Hematopoietic multipotent progenitor cell treated with erythropoietin and hydrocortisone succinate and interleukin-3 and kit ligand, for 6 days (in vitro differentiated cells): ENCODE results near the gene ALDH2.
A peak's percentile ranks its signal among the peaks of the same experiment; 100 is the strongest.
"Not testable (repeated sequence)": the region's sequence is repeated elsewhere in the genome, so short reads cannot be mapped to it uniquely, and the experiment has no call there.

Experiments
- DNase-seq: peaks from one replicate; pipeline ENCODE4 v3.0.0-alpha.2; 2015

ALDH2 gene

DNA sequence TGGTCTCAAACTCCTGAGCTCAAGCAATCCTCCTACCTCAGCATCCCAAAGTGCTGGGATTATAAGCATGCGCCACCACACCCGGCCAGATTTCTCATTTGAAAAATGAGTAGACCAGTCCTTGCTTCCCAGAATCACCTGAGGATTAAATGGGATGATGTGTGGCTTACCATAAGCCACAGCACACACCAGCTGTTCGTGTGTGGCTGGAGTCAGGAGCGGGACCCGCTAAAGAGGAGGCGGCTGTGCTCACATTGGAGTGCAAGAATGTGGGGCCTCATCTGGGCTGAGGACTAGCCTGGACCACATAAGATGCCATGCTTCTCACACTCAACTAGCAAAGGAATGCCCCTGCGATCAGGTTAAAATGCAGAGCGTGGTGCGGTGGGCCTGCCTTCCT lies 6.7 kb upstream of the ALDH2 start:
- DNase-seq, result no peak

DNA sequence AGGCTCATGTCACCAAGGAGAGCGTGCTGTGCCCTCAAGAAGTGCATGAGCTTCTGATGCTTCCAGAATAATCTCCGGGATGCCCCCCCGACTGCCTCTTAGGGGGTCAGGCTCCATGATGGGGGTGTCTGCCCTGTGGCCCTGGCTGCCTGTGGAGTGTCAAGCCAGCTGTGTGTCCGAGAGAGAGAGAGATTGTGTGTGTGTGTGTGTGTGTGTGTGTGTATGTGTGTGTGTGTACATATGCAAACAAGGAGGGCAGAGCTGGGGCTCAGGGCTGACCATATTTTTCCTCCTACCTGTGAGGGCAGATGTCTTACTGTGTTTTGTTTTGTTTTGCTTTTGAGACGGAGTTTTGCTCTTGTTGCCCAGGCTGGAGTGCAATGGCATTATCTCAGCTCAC lies 5.6 kb upstream of the ALDH2 start:
- DNase-seq, result no peak

DNA sequence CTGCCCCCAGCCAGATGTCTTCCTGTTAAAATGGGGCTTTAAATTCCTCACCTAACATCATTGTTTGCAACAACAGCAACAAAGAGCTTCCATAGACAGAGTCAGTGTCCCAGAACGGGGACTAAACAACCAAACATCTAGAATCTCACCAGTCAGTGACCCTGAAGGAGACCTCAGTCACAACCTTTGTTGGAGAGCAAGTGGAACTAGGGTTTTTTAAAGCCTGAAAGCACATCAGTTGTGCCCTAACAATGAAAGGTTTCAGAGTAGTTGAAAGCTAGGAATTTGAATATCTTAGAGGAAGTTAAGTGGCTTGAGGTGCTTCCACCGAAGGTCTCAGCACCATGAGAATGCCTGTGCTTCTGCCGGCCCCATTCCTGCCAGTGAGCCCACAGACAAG lies 5.0 kb upstream of the ALDH2 start:
- no peak for DNase-seq

DNA sequence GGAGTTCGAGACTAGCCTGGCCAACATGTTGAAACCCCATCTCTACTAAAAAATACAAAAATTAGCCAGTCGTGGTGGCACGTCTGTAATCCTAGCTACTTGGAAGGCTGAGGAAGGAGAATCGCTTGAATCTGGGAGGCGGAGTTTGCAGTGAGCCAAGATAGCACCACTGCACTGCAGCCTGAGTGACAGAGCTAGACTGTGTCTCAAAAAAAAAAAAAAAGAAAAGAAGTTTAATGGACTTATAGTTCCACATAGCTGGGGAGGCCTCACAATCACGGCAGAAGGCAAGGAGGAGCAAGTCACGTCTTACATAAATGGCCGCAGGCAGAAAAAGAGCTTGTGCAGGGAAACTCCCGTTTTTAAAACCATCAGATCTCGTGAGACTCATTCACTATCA lies 3.2 kb upstream of the ALDH2 start:
- DNase-seq, result not testable (repeated sequence)

DNA sequence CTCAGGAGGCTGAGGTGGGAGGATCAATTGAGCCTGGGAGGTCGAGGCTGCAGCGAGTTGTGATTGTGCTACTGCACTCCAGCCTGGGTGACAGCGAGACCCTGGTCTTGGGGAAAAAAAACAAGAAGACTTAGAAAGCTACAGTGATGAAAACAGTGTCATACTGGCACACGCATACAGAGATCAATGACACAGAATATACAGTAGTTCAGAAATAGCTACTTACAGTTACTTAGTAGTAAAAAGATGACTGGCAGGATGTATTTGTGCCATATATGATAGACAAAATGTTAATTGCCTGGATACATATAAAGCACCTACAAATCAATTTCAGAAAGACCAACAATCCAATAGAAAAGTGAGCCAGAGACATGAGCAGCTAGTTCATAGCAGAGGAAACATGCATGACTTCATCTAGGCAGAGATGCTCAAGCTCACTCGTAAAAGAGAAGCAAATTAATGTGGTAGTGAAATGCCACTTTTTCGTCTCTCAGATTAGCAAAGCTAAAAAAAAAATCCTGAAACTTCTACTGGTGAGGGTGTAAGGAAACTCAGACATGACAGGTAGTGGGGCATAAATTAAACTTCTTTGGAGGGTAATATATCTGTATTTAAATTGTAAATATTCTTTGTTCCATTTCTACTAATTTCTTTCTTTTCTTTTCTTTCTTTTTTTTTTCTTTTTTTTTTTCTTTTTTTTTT lies 2.5 kb upstream of the ALDH2 start:
- DNase-seq, result no peak

DNA sequence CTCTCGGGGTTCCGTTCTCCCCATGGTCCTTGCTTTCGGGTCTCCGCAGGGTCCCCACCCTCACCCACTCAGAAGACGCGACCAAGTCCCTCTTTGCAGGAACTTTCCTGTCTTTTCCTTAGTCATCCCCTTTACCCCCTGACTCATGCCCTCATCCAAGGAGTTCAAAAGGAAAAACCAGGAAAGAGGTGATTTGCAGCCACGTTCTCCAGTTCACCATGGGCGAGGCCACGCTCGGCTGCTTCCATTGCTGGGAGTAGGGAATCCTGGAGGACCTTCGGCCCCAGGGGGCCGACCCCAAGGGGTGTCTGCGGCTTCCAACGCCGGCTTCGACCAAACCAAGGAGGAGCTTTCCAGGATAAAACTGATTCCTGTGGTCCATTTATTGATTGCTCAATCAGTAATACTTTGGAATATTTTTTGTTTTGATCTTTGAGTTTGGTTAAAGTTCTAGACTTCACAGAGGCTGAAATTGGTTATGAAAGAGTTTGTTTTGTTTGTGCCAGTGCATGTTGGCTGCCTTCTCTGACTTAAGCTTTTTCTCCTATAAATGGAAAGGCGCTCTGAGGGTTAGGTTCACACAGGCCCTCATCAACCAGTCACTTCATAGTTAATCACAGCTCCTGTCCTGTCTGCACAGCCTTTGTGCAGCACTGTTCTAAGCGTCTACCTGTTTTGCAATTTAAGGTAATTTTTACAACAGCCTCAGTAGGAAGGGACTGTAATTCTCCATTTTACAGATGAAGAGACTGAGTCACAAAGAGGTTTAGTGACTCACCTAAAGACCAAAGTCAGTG lies 827 bp downstream of the ALDH2 start:
- DNase-seq, result no peak

DNA sequence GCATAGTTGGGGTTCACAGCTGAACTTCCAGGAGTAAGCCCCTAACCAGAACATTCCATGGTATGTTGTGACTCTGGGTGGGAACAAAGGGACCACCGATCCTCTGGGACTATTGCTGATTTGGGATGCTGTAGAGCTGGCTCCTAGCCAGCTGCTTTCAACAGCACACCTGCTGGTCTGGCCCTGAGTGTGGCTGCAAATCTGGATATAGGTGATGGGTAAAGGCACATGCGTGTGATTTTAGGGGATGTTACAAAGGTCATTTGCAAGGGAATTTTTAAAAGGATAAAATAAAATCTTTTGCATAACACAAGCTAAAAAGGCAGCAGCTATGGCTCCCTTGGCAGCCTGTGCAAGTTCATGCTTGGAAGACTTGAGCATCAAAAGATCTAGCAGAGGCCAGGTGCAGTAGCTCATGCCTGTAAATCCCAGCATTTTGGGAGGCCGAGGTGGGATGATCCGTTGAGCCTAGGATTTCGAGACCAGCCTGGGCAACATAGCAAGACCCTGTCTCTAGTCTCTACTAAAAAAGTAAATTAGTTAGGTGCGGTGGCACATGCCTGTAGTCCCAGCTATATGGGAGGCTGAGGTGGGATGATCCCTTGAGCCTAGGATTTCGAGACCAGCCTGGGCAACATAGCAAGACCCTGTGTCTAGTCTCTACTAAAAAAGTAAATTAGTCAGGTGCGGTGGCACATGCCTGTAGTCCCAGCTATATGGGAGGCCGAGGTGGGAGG lies 1.6 kb downstream of the ALDH2 start:
- no peak for DNase-seq

DNA sequence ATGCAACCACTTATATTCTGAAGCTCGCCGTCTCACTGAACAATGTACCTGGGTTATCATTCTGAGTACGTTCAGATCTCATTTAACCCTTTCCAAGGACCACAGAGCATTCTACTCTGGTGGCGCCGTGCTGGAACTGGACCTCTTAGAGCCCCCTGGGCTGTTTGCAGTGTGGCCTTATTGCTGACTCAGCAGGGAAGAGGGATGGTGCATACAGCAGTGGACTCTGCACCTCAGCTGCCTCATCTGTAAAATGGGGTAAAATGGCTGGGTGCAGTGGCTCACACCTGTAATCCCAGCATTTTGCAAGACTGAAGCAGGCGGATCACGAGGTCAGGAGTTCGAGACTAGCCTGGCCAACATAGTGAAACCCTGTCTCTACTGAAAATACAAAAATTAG lies 2.9 kb downstream of the ALDH2 start:
- no peak for DNase-seq

DNA sequence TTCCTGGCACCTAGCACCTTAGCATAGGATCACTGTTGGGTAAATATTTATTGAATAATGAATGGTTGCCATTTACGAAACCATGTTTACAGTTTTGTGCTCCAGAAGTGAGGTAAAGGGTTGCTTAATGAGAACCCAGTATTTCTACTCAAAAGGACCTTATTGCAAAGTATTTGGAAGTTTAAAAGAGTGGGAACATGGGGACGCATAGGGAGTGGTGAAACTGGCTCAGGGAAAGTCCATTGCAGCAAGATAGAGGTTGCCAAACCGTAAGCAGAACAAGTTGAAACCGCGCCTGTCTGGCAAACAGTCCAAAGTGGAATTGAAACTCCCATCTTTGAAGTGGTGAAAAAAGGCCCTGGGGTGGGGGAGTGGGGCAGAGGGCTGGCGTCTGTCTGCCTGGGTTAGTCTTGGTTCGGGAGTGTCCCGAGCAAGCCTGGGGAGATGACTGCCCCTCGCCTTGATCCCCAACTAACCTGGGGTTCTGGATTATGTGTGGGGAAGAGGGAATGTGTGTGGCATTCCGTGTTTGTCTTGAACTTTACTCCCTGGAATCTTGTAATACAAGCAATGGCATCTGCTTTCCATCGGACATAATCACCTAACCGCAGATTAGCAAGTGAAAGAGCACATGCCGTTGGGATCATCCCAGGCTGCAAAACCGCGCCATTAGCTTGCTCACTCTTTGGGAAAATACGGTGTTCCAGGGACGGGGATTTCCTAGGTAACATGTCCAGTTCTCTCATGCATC lies 7.2 kb downstream of the ALDH2 start:
- DNase-seq, result no peak

DNA sequence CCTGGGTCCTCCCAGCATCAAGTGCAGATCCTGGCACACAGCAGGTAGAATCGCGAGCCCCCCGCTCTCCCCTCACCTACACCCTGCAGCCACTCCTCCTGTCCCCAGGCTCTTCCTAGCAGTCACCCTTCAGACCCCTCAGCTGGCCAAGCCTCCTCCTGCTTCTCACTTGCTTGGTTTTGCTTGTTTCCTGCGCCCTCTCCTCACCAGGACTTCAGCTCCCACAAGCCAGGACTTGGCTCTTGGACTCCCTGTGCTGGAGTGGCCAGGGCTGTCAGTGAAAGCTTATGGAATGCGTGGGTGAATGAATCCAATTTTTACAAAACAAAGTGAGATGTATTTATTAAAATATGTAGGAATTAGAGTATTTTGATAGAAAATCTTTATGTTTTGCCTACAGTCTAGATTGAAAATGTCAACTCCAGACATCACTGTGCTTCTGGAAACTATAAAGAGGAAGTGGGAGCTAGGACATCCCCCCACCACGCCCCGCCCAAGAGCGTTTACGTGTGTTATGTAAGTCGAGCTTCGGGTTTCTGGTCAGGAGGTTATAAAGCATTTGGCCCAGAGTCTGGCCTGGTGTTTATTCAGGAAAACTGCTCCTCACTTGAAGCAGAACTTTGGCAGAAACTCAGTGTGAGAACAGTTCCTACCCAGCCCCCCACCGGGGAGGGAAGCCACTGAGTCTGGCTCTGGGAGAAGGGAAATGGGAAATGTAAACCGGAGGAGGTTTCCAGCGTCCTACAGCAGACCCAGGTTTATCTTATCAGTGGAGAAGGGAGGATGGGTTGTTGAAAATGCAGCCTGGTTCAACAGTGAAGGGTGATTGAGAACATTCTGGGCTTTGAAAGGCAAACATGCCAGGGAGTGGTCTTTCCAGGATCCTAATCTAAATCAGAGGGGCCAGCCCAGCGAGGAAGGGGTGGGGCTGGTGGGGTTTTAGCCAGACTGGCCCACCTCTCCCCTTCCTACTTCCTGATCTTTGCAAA lies 8.8 kb downstream of the ALDH2 start:
- DNase-seq, result peak; percentile 92

DNA sequence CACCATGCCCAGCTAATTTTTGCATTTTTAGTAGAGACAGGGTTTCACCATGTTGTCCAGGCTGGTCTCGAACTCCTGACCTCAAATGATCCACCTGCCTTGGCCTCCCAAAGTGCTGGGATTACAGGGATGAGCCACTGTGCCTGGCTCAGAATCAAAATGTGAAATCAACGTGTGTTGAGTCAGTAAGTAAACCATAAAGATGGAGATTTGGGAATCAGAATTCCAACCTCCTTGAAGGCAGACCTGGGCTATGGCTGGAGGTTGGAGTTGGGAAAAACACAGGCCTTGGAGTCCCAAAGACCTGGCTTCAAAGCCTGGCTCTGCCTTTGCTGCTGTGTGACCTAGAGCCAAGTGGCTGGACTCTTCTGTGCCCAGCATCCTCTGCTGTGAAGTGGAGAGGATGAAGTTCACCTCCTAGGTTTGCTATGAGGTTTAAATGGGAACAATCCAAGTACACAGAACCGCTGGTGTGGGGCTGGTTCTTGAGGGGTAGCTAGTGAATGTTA lies 10.2 kb downstream of the ALDH2 start:
- DNase-seq, result no peak

DNA sequence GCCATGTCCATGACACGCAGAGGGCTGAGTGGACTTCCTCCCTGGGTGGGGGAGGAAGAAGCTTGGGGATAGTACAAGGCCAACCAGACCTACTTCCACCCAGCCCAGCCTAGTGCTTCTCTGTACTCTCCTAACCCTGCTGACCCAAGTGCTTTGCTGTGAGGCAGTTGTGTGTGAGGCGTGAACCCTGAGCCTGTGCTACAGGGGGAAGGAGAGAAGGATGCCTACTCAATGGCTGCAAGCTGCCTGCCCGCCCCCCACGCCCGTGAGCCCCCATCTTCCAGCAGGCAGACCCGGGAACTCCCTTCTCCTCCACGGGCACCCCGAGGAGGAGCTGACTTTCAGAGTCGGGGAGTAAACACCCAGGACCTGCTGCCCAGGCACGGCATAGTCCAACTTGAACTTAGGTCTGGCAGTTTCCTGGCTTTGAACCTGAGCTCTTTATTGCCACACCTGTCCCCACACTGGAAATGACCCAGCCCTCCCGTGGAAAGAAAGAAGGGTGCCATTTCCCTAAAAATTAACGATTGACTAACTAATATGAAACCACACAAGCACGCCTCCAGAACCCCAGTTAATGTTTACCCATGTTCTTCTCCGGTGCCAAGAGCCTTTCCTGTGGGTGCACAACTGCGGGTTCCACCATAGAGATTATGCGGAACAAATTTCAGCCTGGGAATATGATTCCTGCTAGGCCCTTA lies 10.8 kb downstream of the ALDH2 start:
- no peak for DNase-seq

DNA sequence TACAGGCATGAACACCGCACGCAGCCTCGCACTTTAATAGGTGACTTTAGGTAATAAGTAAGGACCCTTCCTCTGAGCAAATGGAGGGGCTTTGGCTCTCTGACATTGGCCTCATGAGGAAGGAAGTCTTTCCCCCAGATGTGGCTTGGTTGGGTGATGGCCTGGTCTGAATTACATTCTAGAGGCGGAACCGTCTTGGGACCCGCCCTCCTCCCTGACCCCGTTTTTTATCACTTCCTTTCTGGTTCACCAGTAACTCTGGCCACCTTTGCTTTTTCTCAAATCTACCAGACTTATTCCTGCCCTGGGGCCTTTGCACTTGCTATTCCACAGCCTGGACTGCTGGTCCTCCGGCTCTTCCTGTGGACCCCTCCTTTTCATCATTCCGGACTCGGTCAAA lies 13.4 kb downstream of the ALDH2 start:
- no peak for DNase-seq

DNA sequence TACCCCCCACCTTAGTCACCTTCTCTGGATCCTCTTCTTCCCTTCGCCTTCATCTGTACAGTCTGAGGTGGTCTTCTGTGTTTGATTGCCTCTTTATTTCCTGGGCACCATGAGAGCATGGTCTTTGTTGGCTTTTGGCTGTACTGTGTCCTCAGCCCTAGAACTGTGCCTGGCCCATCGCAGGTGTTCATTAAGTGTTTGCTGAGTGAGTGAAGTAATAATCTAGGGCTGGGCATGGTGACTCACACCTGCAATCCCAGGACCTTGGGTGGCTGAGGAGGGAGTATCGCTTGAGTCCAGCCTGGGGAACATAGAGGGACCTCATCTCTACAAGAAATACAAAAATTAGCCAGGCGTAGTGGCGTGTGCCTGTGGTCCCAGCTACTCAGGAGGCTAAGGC lies 13.9 kb downstream of the ALDH2 start:
- DNase-seq, result no peak

DNA sequence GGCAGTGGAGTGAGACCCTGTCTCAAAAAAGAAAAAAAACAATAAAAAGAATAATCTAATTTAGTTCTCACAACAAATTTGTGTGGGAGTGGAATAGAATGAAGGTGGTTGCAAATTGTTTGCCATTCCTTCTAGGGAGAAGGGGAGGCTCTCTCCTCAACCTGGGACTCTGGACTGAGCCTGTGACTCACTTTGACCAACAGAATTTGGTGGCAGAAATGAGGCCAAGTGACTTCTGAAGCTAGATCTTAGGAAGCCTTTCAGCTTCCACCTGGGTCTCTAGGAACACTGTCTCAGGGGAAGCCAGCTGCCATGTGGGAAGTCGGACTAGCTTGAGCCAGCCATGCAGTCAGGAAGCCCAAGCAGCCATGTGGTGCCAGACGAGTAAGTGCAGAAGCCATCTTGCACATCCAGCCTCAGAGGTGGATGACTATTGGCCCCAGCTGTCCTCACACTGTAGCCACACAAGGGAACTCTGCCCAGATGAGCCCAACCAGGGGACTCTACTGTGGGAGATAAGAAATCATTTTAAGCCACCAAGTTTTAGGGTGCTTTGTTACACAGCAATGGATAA lies 14.4 kb downstream of the ALDH2 start:
- no peak for DNase-seq

DNA sequence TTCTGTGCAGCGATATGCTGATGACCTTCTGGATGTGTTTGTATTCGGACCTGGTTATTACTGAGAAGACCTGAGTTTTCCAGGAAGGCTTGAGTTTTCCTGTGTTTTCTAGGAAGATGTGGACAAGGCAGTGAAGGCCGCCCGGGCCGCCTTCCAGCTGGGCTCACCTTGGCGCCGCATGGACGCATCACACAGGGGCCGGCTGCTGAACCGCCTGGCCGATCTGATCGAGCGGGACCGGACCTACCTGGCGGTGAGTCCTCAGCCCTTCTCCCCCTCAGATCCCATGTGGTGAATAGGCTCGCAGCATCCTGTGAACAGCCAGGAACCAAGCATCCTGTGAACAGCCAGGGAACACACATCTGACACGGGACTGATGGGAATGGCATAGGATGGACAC lies 16.3 kb downstream of the ALDH2 start:
- no peak for DNase-seq

DNA sequence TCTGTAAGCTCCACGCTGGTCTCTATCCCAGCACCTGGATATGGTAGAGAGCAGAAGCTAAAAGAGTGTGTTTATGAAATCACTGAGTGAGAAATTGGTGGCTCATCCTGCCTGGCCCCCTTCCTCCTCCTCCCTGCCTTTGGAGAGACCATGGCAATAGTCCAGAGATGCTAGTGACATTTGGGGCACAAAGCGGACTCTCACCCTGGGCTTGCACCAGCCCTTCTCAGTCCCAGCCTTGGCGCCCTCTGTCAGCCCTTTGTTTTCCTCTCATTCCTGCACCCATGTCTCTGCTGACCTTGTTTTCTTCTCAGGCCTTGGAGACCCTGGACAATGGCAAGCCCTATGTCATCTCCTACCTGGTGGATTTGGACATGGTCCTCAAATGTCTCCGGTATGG lies 18.2 kb downstream of the ALDH2 start:
- DNase-seq, result no peak

DNA sequence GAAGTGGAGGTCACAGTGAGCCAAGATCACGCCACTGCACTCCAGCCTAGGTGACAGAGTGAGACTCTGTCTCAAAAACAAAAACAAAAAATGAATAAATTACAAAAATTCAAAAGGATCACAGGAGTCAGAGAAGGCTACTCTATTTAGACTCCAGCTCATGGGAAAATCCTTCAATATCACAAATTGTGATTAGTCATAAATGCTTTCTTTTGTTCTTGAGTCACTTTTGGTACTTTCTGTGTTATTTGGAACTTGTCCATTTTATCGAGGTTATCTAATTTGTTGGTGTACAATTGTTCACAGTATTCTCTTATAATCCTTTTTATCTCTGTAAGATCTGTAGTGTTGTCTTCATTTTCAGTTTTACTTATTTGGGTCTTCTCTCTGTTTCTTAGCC lies 18.9 kb downstream of the ALDH2 start:
- no peak for DNase-seq

DNA sequence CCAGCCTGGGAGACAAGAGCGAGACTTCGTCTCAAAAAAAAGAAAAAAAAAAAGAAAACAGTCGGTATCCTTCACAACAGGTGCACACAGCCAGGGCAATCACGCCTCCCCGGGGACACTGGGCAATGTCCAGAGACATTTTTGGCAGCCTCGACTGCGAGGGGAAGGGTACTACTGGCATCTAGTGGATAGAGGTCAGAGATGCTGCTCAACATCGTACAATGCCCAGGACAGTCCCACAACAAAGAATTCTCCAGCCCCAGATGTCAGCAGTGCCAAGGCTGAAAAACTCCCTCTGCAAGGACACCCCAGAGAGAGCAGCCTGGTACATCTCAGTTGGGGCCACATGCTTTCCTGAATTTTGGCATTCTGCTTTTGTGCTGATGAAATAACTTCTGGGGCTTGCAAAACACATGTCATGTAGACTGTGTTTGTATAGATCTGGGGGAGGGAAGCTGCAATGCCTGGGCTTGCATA lies 21.5 kb downstream of the ALDH2 start:
- peak; percentile 65 for DNase-seq

DNA sequence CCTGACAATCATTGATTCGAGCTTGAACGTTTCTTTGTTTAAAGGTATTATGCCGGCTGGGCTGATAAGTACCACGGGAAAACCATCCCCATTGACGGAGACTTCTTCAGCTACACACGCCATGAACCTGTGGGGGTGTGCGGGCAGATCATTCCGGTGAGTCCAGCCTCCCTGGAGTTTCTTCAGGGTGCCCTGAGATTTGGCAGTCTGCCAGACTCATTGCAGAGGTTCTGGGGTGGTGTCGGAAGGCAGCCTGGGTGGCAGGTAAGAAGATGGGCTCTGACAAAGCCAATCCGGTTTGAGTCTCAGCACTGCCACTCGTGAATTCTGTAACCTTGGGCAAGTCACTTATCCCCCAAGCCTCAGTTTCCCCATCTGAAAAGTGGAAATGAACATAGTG lies 23.0 kb downstream of the ALDH2 start:
- no peak for DNase-seq

DNA sequence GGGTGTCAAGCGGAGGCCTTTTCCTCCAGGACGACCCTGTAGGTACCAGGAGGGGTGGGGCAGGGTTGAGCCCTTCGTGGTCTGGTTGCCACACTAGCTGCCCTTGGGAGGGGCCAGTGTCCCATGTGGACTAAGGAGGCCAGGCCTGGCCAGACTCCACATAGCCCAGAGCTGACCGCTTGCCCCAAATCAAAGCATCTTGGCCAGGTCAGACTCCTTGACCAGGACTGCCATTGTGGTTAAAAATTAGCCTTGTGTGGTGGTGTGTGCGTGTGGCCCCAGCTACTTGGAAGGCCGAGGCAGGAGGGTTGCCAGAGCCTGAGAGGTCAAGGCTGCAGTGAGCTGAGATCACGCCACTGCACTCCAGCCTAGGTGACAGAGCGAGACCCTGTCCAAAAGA lies 24.8 kb downstream of the ALDH2 start:
- no peak for DNase-seq
